GM10248 (cell line): ENCODE data around the gene IGLL1.

Experiments used
- CTCF ChIA-PET: fragments of 300-600 bp; sonication (Branson Sonifier 250); formaldehyde crosslinking; extraction: SDS; loops from one replicate; lab custom pipeline; 2021; ENCODE audit warnings: antibody characterized with exemption; lab: Yijun Ruan, JAX
- POLR2A ChIA-PET: fragments of 350-650 bp; sonication (Branson Sonifier 250); formaldehyde crosslinking; extraction: SDS; loops from one replicate; lab custom pipeline; 2020; ENCODE audit warnings: antibody characterized with exemption; lab: Yijun Ruan, JAX
- DNase-seq: peaks from one replicate; pipeline ENCODE4 v3.0.0; 2012; ENCODE audit errors: extremely low spot score
- CTCF ChIP-seq: IDR thresholded peaks from 2 replicates; pipeline ENCODE4 v1.5.1; 2012; ENCODE audit warnings: mild to moderate bottlenecking, low read depth; ENCODE audit errors: extremely low read depth, missing control alignments, control extremely low read depth

IGLL1 gene

DNA sequence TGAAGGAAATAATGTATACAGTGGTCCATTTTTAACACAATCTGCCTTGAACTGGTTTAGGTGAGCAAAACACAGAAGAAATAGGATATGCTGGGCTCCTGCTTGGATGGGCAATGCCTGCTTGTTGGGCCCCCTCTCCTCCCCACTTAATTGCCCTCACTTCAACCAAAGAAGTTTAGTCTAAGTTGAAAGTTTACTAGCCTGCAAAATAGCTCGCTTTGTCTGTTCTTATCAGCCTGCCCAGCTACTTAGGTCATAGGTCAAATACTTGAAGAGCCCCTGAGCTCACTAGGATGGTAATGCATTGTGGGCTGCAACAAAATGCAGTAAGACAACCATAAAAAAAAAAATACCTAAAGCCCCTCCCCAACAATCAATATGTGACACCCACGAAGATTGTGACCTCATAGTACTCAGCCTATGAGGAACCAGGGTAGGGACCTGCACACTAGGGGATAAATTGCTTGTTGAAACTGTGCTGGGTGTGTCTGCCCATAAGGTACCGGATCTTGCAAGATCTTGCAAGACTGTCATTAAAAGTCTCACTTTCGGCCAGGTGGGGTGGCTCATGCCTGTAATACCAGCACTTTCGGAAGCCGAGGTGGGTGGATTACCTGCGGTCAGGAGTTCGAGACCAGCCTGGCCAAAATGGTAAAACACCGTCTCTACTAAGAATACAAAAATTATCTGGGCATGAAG, 41.1 kb upstream of the IGLL1 start:
- DNase-seq, result no peak
- CTCF ChIA-PET, result interaction anchor here (1.0 kb wide), 1 partner anchor 31 kb away, joined by 3 read pairs; no protein-coding TSS in a partner anchor
- POLR2A ChIA-PET, result no interaction called here
- no peak for TF ChIP-seq CTCF

DNA sequence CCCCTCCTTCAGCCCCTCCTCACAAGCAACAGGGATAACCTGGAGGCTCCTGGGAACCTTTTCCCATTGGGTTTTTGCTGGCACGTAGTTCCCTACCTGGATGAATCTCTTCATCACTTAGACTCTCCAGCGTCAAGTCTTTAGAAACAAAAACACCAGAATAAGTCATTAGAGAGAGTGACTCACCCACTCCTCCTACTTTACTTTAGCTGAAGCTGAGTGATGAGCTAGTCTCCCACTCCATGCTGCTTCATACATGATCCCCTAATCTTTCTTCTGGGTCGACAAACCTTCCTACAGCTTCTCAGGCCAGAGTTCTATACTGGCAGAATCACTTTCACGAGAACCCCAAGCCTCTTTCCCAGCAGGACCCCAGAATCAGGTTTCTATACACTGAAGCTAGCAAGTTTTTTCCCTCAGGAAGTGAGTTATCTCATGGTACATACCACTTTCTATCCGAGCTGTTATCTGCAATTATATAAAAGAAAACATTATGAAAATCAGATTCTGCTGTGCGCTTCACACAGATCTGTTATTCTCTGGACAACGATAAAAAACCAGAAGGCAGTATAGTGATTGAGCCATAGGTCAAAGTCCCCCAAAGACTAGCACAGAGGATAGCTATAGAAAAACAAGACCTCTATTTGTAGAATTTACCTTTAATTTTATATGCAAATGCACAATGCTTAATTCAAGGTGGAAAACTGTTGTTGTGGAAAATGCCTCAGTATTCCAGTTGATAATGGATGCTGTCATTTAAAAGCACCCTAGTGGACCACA, 33.3 kb upstream of the IGLL1 start:
- POLR2A ChIA-PET, result no interaction called here
- TF ChIP-seq CTCF, result no peak
- no peak for DNase-seq
- CTCF ChIA-PET, result no interaction called here

- ChIA-PET POLR2A (no interaction called here), CTCF (interaction anchor here (1.2 kb wide), 1 partner anchor 19 kb away, joined by 3 read pairs; no protein-coding TSS in a partner anchor)
- TF ChIP-seq CTCF, result no peak
- DNase-seq, result no peak
Observed at GRCh38 chr22:23609983-23610781, 30.1 kb upstream of the IGLL1 start.

DNA sequence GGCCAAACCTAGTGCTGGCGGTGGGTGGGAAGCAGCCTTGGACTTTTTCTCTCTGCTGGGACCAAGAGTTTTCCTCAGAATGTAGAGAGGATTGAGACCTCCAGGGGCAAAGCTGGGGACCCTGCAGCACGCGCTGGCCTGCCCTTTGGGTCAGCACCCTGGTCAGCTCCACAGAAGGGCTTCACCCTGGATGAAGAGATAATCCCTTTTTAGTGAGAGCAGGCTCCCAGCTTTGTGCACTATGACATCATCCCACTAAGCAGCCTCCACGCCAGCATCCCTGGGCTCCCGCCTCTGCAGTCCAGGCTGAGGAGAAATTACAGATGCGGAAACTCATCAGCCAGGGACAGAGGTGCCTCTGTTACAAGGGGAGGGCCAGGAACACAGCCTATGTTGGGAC, 28.5 kb upstream of the IGLL1 start:
- CTCF ChIA-PET, result interaction anchor here (0.7 kb wide), 1 partner anchor 31 kb away, joined by 3 read pairs; no protein-coding TSS in a partner anchor
- no peak for TF ChIP-seq CTCF
- POLR2A ChIA-PET, result no interaction called here
- no peak for DNase-seq

DNA sequence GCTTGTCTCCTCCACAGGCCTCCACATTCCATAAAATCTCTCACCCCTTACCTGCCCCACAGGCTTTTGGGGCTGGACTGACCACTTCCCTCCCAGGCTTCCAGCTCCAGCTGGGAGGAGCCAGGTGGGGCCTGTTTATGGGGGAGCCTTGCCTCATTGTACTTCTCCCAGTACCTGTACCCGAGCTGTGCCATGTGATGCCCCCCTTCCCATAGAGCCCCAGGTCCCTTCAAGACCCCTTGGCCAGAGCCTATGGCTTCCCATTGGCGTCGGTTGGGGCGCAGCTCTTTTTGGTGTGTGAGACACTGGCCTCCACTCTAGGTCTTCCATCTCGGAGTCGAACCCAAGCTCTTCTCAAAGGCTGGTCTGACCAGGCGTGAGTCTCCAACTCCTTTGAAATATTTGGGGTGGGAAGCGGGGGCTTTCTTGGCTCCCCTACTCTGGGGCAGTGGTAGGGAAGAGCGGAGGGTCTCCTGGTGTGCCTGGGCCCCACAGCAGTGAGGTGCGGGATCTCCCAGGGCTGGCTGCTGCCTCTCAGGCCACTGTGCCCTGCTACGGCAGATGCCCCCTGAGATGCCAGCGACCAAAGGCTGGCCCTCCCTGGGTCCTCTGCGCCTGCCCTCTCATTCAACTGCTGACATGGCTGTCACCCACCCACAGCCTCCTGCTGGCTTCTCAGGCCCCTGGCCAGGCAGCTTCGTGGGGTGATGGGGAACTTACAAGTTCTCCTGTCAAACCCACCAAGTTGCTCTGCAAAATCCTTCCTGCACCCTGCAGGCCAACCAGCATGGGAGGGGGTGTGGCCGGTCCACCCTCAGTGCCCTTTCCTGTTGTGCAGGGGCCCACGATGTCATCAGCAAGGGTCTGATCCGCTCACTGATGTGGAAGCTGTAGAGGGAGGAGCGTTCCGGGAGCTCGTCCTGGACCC, 26.4 kb upstream of the IGLL1 start:
- POLR2A ChIA-PET, result interaction anchor here (0.6 kb wide), 1 partner anchor 161 kb away, joined by 4 read pairs; no protein-coding TSS in a partner anchor
- DNase-seq, result no peak

More for the DNA sequence above, 26.4 kb upstream of the IGLL1 start:
- no peak for TF ChIP-seq CTCF
- CTCF ChIA-PET, result interaction anchor here (1.0 kb wide), 1 partner anchor 243 kb away, joined by 3 read pairs; no protein-coding TSS in a partner anchor
